Lower leg skin (tissue), 3 donors: ENCODE measurements around the gene PTPRN2.
"Not testable (repeated sequence)": the region's sequence is repeated elsewhere in the genome, so short reads cannot be mapped to it uniquely, and the experiment has no call there.

Source experiments
- POLR2A ChIP-seq, 2 donors: fragments of 450-650 bp; IDR thresholded peaks; one replicate each; pipeline ENCODE4 v1.6.1; 2016 to 2017; ENCODE audit warnings: antibody characterized with exemption in 2 of 2, mild to moderate bottlenecking in 1 of 2, moderate library complexity in 1 of 2
- TF ChIP-seq, protein P1 (sequence below), 3 donors: fragments of 450-650 bp; IDR thresholded peaks; one replicate each; pipeline ENCODE4 v1.5.1; 2016; ENCODE audit warnings: antibody characterized with exemption in 3 of 3, mild to moderate bottlenecking in 3 of 3, moderate library complexity in 2 of 3

DNA sequence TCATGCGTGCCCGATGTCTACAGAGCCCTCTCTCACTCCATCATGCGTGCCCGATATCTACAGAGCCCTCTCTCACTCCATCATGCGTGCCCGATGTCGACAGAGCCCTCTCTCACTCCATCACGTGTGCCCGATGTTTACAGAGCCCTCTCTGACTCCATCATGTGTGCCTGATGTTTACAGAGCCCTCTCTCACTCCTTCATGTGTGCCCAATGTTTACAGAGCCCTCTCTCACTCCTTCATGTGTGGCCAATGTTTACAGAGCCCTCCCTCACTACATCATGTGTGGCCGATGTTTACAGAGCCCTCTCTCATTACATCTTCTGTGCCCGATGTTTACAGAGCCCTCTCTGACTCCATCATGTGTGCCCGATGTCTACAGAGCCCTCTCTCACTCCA, 740.9 kb downstream of the PTPRN2 start:
- TF ChIP-seq, protein P1, sequence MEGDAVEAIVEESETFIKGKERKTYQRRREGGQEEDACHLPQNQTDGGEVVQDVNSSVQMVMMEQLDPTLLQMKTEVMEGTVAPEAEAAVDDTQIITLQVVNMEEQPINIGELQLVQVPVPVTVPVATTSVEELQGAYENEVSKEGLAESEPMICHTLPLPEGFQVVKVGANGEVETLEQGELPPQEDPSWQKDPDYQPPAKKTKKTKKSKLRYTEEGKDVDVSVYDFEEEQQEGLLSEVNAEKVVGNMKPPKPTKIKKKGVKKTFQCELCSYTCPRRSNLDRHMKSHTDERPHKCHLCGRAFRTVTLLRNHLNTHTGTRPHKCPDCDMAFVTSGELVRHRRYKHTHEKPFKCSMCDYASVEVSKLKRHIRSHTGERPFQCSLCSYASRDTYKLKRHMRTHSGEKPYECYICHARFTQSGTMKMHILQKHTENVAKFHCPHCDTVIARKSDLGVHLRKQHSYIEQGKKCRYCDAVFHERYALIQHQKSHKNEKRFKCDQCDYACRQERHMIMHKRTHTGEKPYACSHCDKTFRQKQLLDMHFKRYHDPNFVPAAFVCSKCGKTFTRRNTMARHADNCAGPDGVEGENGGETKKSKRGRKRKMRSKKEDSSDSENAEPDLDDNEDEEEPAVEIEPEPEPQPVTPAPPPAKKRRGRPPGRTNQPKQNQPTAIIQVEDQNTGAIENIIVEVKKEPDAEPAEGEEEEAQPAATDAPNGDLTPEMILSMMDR (IDR thresholded peaks at IDR 0.05) = not testable (repeated sequence)
- not testable (repeated sequence) for TF ChIP-seq POLR2A (IDR thresholded peaks at IDR 0.05)
